SK-N-MC (cell line): Measurements from ENCODE around the gene CCDC88A.

ENCODE experiments used
- EZH2 ChIP-seq: fragments of 200-600 bp; sonication (generic); IDR thresholded peaks from one replicate; pipeline ENCODE4 v1.6.1; 2017; ENCODE audit warnings: antibody characterized with exemption
- POLR2AphosphoS5 ChIP-seq: IDR thresholded peaks from 2 replicates; pipeline ENCODE4 v1.6.1; 2012; ENCODE audit warnings: mild to moderate bottlenecking, low read depth, low read length, borderline replicate concordance

DNA sequence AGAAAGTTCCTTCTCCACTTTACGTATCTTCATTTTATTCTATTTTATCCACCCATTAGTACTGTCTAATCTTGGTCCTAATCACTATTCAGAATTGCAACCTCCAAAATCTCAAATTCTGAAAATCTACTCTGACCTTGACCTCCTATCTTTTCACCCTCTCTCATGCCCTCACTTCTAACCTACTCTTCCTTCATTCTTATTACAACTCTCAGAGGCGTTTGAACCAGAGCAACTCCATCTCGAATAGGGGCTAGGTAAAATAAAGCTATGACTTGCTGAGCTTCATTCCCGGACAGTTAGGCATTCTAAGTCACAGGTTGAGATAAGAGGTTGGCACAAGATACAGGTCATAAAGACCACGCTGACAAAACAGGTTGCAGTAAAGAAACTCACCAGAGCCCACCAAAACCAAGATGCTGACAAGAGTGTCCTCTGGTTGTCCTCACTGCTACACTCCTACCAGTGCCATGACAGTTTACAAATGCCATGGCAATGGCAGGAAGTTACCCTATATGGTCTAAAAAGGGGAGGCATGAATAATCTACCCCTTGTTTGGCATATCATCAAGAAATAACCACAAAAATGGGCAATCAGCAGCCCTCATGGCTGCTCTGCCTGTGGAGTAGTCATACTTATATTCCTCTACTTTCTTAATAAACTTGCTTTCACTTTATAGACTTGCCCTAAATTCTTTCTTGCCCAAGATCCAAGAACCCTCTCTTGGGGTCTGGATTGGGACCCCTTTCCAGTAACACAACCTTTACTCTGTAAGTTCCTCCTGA is 11.4 kb downstream of the CCDC88A start:
- TF ChIP-seq POLR2AphosphoS5, result no peak
- no peak for TF ChIP-seq EZH2
